Activated B cell treated with CpG ODN at 0.5 μM for 24 hours (primary cell): ENCODE measurements around the gene CD84. TPM values are rescaled to one million over a fixed set of nuclear protein-coding genes. Genes with fewer than 3 reads are reported as not detected.
"Not testable (repeated sequence)": the region's sequence is repeated elsewhere in the genome, so short reads cannot be mapped to it uniquely, and the experiment has no call there.

Source experiments
- ATAC-seq: fragments of 200-7000 bp; cut with Tn5 transposase; one replicate; pipeline ENCODE4 v1.10.0; 2021; ENCODE audit warnings: low read depth, mild to moderate bottlenecking, moderate library complexity
- CTCF ChIA-PET: fragments of 350-600 bp; sonication (Branson Sonifier 250); formaldehyde crosslinking; loops from one replicate; lab custom pipeline; 2021; ENCODE audit warnings: antibody characterized with exemption; lab: Charles Lee
- POLR2A ChIA-PET: fragments of 350-600 bp; sonication (Branson Sonifier 250); formaldehyde crosslinking; loops from one replicate; lab custom pipeline; 2021; ENCODE audit warnings: antibody characterized with exemption; lab: Charles Lee
- DNase-seq: peaks from one replicate; pipeline ENCODE4 v3.0.0; 2022
- H3K27ac Mint-ChIP-seq: one replicate; pipeline ENCODE4 v1.8.0; 2020; ENCODE audit warnings: mixed read lengths
- H3K27me3 Mint-ChIP-seq: one replicate; pipeline ENCODE4 v1.8.0; 2021; ENCODE audit warnings: mixed read lengths
- H3K36me3 Mint-ChIP-seq: one replicate; pipeline ENCODE4 v1.8.0; 2021; ENCODE audit warnings: low read depth, mixed read lengths
- H3K4me1 Mint-ChIP-seq: one replicate; pipeline ENCODE4 v1.8.0; 2021; ENCODE audit warnings: mixed read lengths
- H3K4me3 Mint-ChIP-seq: one replicate; pipeline ENCODE4 v1.8.0; 2020; ENCODE audit warnings: mild to moderate bottlenecking, mixed read lengths
- H3K9me3 Mint-ChIP-seq: one replicate; pipeline ENCODE4 v1.8.0; 2020; ENCODE audit warnings: mixed read lengths
- CTCF ChIP-seq: fragments of 200-600 bp; IDR thresholded peaks from one replicate; pipeline ENCODE4 v1.8.0; 2022; ENCODE audit warnings: antibody characterized with exemption, mild to moderate bottlenecking
- intact Hi-C: fragments of 100-400 bp; cut with micrococcal nuclease; formaldehyde crosslinking; loops from one replicate; pipeline ENCODE4 v1.15.1; 2024
- total RNA-seq: library from RNA; stranded (reverse); gene quantifications from 2 replicates; pipeline ENCODE4 v1.2.3, GENCODE V29; 2022

CD84 gene
- total RNA-seq, 1 donor from 2014 or later: 65.5 TPM

- no peaks in the 10 kb centered on the region for H3K27me3 Mint-ChIP-seq
- no peak for ATAC-seq
- no peak overlapping the region for H3K27ac Mint-ChIP-seq
- H3K4me1 Mint-ChIP-seq: peaks cover 9% of the 10 kb centered on the region
- POLR2A ChIA-PET: no interaction called here
- no peak overlapping the region for H3K4me3 Mint-ChIP-seq
- peaks cover 2% of the 10 kb centered on the region for H3K36me3 Mint-ChIP-seq
- TF ChIP-seq CTCF: no peak
- intact Hi-C loops: no loop called here
- H3K9me3 Mint-ChIP-seq: peaks cover 5% of the 10 kb centered on the region
- no peak for DNase-seq
- CTCF ChIA-PET: interaction anchor here (1.3 kb wide), 1 partner anchor 160 kb away, joined by 3 read pairs; no protein-coding TSS in a partner anchor
Measured at GRCh38 chr1:160588468-160588867, 9.2 kb upstream of the CD84 start.

DNA sequence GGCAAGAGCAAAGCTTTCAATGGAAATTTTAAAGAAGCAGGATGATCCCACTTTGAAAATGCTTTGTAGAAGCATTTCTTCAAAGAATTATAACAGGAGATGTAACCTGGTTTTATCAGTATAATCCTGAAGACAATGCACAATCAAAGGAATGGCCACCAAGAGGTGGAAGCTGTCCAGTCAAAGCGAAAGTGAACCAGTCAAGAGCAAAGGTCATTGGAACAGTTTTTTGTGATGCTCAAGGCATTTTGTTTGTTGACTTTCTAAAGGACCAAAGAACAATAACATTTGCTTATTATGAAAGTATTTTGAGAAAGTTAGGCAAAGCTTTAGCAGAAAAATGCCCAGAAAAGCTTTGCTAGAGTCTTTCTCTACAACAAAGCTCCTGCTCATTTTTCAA lies 5.5 kb upstream of the CD84 start:
- H3K4me1 Mint-ChIP-seq: peaks cover 16% of the 10 kb centered on the region
- no peaks in the 10 kb centered on the region for H3K36me3 Mint-ChIP-seq
- no peak for TF ChIP-seq CTCF
- H3K27me3 Mint-ChIP-seq: no peaks in the 10 kb centered on the region
- no peak overlapping the region for H3K4me3 Mint-ChIP-seq
- ChIA-PET CTCF (no interaction called here), POLR2A (interaction anchor here (0.6 kb wide), 1 partner anchor 188 kb away, joined by 3 read pairs; no protein-coding TSS in a partner anchor)
- H3K27ac Mint-ChIP-seq: no peak overlapping the region
- intact Hi-C loops: no loop called here
- DNase-seq (no peak), ATAC-seq (no peak)
- peaks cover 5% of the 10 kb centered on the region for H3K9me3 Mint-ChIP-seq

DNA sequence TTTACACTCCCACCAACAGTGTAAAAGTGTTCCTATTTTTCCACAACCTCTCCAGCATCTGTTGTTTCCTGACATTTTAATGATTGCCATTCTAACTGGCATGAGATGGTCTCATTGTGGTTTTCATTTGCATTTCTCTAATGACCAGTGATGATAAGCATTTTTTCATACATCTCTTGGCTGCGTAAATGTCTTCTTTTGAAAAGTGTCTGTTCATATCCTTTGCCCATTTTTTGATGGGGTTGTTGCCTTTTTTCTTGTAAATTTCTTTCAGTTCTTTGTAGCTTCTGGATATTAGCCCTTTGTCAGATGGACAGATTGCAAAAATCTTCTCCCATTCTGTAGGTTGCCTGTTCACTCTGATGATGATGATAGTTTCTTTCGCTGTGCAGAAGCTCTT lies 3.7 kb upstream of the CD84 start:
- H3K9me3 Mint-ChIP-seq, H3K27ac Mint-ChIP-seq, H3K4me3 Mint-ChIP-seq, DNase-seq, POLR2A ChIA-PET, H3K27me3 Mint-ChIP-seq, ATAC-seq, intact Hi-C loops, CTCF ChIA-PET: not testable (repeated sequence)
- H3K4me1 Mint-ChIP-seq: peaks cover 30% of the 10 kb centered on the region
- H3K36me3 Mint-ChIP-seq: peaks cover 11% of the 10 kb centered on the region

GRCh38 chr1:160581961-160582360 lies 2.7 kb upstream of the CD84 start:
- ATAC-seq: no peak
- ChIA-PET POLR2A (interaction anchor here (1.1 kb wide), 1 partner anchor 33 kb away, joined by 3 read pairs; no protein-coding TSS in a partner anchor), CTCF (no interaction called here)
- Mint-ChIP-seq H3K36me3 (peaks cover 13% of the 10 kb centered on the region), H3K4me3 (no peak overlapping the region), H3K27me3 (no peaks in the 10 kb centered on the region), H3K27ac (no peak overlapping the region), H3K4me1 (peaks cover 39% of the 10 kb centered on the region), H3K9me3 (peaks cover 5% of the 10 kb centered on the region)
- intact Hi-C loops: no loop called here
- DNase-seq: no peak
- TF ChIP-seq CTCF: no peak

DNA sequence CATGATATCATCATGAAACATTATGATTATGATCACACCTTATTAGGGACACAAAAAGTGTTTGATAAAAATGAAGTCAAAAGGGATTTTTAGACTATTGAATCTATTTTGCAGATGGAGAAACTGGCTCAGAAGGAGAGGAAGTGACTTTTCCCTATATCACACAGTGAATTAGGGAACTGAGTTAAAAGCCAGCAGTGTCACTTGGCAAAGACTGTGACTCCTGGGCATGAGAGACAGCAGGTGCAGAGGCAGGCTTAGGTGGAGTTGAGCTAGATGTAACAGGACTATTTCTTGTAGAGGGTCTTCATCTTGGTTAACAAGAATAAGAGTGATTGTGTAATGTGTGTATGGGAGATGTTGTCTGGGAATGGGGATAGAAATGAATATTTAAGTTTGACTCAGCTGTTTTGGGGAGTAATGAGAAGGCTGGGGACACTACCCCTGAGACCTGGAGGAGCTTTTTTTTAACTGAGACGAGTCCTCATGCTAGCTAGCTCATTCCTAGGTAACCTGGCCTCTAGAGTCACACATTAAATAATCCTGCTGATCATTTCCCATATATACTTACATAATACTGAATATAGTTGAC lies 1.0 kb upstream of the CD84 start:
- Mint-ChIP-seq H3K36me3 (peaks cover 15% of the 10 kb centered on the region), H3K4me3 (no peak overlapping the region), H3K27ac (peak overlapping the region; percentile 63), H3K4me1 (peaks cover 56% of the 10 kb centered on the region), H3K27me3 (no peaks in the 10 kb centered on the region), H3K9me3 (peaks cover 5% of the 10 kb centered on the region)
- CTCF ChIA-PET: interaction anchor here (1.1 to 1.3 kb wide), 2 partner anchors 10 to 36 kb away, joined by 3 to 4 read pairs; no protein-coding TSS in a partner anchor
- TF ChIP-seq CTCF: no peak
- POLR2A ChIA-PET: interaction anchor here (1.2 to 1.3 kb wide), 2 partner anchors 94 to 148 kb away, joined by 3 read pairs; no protein-coding TSS in a partner anchor
- DNase-seq: no peak
- intact Hi-C loops: no loop called here
- no peak for ATAC-seq
